ENCODE measurements around the gene UGT8.
"Not testable (repeated sequence)": the region's sequence is repeated elsewhere in the genome, so short reads cannot be mapped to it uniquely, and the experiment has no call there.

Gene UGT8, protein sequence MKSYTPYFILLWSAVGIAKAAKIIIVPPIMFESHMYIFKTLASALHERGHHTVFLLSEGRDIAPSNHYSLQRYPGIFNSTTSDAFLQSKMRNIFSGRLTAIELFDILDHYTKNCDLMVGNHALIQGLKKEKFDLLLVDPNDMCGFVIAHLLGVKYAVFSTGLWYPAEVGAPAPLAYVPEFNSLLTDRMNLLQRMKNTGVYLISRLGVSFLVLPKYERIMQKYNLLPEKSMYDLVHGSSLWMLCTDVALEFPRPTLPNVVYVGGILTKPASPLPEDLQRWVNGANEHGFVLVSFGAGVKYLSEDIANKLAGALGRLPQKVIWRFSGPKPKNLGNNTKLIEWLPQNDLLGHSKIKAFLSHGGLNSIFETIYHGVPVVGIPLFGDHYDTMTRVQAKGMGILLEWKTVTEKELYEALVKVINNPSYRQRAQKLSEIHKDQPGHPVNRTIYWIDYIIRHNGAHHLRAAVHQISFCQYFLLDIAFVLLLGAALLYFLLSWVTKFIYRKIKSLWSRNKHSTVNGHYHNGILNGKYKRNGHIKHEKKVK

DNA sequence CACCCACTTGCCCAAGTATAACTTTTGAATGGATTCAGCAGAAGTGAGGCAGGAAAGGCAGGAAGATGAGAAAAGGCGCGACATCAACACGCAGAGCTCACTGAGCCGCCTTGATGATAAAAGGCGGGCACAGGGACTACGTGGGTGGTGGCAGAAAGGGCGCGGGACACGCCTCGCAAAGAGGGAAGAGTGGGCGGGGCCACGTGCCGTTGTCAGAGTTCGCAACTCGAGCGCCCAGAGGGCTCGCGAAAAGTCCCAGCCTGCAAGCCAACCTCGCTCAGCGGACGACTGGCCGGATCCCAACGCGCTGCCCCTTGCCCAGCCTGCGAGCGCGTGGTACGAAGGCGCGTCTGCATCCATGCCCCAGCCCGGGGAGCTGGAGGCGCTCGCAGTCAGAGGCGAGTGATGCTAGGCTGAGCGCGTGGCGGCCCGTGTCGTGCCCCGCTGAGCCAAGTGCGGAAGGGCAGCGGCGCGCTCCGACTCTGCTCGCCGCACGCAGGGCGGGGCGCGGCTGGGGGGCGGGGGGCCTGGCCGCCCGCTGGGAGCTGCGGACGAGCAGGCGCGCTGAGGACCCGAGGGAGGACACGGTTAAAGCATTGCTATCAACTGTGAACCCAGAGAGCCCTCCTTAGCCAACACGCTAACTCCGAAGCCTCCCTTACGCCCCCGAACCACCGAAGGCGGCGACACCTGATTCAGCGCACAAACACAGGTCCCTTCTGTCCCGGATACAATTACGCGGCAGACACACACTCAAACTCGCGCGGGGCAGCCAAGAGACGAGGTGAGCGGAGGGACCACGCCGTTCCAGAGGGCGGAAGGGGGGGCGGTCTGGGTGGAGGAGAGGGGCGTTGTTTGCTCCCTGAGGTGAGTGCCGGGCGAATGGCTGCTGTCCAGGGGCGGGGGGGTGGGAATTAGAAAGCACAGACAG, at the start of gene UGT8:
UGT8 (plus strand) TSS at position 617 of the 931 bp plus-strand sequence. CDS start 24,074 bp downstream, outside the sequence.
- peak; percentile 13 for DNase-seq (ENCODE audit: low read depth)

DNA sequence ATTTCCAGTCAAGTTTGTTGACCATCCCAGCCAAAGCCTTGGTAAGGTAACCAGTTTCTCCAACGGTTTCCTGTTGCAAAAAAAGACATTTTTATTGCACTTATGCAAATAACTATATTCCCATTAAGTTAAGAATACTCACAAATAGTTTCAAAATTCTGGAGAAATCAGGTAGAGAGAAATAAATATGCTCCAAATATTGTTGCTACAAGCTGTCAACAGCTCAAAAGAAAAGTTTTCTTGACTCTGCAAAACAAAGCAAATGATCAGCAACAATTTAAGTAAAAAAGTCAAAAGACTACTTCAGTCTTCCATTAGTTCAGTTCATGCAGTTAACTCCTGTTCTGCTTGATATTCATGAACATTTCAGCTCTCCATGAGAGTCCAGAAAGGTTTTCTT, 49.0 kb upstream of the UGT8 start:
- no peak for DNase-seq (ENCODE audit: low read depth)

DNA sequence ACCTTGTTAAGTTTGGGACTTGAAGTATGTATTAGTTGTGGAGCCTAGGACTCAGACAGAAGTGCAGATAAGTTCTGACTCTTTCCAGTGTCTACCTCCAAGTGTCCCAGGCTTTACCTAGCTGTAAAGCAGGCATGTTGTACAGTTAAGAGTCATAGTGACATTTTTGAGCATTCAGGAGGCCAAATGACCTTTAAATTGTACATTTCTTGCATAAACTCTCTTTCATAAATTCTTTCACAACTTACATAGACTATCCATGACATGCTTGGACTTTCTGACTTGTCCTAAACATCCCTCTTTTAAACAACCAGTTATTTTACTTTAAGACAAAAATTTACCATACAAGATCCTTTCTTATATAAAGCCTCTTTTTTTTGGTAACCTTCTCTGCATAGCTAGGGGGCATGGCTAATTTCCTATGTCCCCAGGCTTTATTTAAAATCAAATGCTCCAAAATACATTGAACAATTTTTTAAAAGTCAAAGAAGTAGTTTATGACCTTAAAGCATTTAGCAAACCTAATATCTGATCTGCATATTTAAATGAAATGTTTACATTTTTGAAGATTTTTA, 40.1 kb upstream of the UGT8 start:
- no peak for DNase-seq (ENCODE audit: low read depth)

DNA sequence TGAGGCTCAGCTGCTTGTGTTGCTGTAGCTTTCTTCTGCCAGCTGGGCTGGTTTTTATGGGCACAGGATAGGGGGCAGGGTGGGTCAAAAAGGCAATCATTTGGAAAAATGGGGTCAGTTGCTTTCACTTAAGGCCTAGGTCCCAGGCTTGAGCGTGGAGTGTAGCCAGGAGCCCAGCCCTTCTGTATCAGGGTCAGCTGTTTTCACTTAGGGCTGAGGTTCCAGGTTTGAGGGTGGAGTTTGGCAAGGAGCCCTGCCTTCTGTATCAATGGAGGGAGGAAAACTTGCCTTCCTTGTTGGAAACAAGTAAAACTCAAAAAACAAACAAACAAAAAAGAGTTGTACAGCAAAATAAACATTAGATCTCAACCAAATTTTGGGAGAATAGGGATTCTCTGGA, 37.0 kb upstream of the UGT8 start:
- DNase-seq (ENCODE audit: low read depth) = no peak

DNA sequence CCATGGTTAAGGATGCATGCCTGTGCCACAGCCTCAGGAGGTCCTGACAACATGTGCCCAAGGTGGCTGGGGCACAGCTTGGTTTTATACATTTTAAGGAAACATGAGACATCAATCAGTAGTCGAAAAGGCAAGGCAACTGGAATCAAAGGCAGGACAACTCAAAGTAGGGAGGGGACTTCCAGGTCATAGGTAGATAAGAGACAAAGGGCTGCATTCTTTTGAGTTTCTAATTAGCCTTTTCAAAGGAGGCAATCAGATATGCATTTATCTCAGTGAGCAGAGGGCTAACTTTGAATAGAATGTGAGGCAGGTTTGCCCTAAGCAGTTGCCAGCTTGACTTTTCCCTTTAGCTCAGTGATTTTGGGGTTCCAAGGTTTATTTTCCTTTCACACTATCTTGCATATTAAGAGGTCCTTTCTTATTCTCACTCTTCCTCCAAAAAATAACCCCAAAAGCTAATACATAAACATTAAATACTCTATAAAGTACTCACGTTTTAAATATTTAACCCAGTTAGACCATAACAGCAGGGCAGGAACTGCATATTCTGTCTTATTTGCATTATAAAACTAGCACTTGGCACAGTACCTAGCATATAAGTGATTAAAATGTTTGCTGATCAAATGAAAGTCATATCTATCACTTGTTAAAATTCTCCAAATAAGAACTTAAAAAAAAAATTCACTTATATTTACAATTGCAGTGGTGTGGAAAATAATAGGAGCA, 36.3 kb upstream of the UGT8 start:
- no peak for DNase-seq (ENCODE audit: low read depth)

DNA sequence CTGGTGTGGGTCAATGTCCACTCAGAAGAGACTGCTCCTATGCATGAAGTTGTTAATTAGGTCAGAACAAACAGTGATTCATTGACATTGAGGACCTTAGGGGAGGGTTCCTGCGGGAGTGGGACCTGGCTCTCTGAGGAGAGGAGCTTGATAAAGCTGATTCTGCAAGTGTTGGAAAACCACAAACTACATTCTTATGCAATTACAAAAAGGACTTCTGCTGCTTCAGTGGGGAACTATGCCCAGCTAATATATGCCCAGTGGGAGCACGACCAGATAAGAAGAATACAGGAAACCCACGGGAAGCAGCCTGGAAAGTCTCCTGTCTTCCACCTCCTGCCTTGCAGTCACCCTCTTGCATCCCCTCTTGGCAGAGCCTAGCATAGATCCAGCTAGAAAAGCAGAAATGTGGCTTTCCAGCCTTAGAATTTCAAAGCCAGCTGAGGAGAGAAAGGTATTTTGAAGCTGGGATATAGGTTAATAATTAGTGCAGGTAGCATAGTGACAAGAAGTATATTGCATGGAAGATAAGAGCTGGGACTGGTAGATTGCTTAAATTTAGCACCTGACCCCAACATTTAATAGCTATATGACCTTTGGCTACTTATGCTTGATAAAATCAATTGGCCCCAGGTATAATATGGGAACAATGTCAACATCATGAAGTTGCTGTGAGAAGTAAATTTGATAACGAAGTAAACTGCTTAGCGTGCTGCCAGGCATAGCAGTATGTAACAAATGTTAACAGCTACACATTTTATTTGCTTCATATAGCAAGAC, 34.9 kb upstream of the UGT8 start:
- no peak for DNase-seq (ENCODE audit: low read depth)

DNA sequence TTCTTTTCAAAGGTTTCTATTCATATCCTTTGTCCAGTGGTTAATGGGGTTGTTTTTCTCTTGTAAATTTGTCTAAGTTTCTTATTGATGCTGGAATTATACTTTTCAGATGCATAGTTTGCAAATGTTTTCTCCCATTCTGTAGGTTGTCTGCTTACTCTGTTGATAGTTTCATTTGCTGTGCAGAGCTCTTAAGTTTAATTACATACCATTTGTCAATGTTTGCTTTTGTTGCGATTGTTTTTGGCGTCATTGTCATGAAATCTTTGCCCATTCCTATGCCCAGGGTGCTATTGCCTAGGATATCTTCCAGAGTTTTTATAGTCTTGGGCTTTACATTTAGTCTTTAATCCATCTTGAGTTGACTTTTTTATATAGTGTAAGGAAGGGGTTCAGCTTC, 21.2 kb upstream of the UGT8 start:
- no peak for DNase-seq (ENCODE audit: low read depth)

DNA sequence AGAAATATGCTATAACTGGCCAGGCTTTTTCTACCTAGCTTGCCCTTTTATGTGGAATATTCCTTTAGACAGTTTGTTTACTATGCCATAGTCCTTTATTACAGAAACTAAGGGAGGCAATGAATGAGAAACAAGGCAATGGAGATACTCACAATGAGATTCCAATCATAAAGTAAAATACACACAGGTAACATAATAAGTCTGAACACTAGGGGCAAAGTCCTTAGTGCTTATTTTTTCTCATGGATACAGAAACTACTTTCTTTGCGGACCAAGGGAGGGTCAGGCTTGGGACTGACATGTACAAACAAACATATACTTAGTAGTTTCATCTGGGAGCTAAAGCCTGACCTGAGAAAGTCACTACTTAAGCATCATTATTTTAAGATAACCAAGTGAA, 16.0 kb upstream of the UGT8 start:
- DNase-seq (ENCODE audit: low read depth) = no peak

DNA sequence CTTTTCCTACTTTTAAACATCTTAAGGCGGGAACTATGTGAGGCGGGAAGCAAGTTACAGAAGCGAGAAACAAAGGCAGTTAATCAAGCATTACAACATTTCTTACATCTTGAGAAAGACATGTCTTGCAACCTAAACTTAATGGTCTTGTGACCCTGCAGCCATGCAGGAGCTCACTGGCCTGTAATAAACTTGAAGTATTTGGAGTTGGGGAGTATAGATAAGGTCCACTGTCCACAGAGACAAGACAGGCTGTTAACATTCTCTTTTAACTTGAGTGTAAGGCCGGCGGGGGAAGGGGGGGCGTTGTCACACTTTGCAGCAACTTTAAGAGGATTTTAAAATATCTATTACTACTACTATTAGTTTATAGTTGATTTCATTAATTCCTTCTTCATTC, 10.3 kb upstream of the UGT8 start:
- no peak for DNase-seq (ENCODE audit: low read depth)

DNA sequence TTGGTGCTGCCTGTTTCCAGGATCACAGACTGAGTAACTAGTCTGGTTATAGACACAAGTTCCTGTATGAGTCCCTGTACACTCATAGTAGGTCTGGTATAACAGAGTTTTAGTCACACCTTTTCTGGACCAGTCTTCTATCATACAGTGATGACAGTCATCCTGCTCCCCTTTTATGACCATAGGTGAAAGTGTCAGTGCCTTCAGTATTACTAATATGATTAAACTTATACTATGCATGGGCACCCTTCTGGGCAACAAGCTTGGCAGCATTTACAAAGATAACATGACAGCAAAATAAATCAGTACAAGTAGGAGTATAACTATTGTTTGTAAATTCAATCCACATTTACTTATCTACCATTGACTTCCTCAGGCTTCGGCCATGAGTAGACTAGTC, 8.2 kb upstream of the UGT8 start:
- DNase-seq (ENCODE audit: low read depth) = not testable (repeated sequence)

DNA sequence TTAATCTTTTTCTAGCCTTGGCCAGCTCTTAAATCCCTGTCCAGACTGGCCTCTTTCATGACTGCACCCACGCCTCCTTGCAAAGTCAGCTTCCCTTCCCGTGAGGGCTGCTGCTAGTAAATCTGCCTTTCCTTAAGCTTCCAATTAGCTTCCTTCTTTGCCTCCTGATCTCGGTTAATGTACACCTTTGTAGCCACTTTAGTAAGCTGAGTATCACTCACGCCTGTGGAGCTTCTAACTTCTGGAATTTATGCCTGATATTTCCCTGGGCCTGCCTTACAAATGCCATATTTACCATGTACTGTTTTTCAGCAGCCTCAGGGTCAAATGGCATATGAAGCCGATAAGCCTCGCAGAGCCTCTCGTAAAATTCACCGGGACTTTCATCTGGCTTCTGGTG, 5.1 kb upstream of the UGT8 start:
- DNase-seq (ENCODE audit: low read depth) = no peak

DNA sequence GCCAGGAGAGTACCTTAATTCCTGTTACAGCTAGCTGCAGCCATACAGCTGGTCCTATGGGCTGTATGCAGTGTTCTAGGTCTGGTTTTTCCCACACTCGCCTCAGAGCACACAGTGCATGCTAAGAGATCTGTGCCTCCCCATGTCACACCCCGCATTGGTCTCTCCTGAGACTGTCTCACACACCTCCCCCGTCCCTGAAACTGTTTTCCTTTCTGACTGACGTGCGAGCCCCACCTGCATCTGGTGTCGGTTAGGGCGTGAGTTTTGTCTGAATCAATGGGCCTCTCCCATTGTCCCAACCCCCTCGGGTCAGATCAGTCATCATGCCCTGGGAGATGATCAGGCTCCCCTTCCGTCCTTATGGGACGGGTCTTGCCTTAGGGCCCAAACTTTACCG, 3.4 kb upstream of the UGT8 start:
- DNase-seq (ENCODE audit: low read depth) = no peak

DNA sequence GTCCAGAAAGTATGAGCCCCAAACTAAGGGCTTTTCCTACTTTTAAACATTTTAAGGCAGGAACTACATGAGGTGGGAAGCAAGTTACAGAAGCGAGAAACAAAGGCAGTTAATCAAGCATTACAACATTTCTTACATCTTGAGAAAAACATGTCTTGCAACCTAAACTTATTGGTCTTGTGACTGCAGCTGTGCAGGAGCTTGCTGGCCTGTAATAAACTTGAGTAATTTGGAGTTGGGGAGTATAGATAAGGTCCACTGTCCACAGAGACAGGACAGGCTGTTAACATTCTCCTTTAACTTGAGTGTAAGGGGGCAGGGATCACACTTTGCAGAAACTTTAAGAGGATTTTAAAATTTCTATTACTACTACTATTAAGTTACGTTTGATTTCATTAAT, 2.7 kb upstream of the UGT8 start:
- DNase-seq (ENCODE audit: low read depth) = no peak

DNA sequence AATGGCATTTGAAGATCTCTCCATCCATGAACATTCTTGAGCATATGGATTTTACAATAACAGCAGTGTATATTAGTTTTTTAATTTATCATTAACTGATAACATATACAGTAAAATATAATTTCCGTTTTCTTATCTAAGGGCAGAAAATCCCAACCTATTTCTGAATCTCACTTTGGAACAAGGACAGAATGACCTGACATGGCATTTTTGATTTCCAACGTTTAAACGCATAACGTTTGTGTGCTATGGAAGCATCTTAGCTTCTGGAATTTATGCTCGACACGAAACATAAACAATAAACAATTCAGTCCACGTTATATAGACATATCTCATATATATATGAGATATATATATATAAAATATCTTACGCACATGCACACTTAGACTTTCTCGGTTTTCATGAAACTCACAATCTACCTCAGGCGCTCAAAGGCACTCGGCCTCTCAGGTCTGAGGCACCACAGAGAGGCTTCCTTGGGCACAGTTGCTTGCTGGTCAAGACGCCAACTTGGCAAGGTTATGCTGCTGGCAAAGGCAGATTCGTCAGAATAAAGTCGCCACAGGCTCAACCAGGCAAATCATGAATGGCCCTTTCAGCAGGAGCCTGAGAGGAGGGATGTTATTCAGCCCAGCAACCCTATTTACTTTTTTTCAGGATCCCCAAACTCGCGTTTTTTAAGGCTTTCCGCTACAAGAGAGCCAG, 1.0 kb upstream of the UGT8 start:
- DNase-seq (ENCODE audit: low read depth) = no peak

DNA sequence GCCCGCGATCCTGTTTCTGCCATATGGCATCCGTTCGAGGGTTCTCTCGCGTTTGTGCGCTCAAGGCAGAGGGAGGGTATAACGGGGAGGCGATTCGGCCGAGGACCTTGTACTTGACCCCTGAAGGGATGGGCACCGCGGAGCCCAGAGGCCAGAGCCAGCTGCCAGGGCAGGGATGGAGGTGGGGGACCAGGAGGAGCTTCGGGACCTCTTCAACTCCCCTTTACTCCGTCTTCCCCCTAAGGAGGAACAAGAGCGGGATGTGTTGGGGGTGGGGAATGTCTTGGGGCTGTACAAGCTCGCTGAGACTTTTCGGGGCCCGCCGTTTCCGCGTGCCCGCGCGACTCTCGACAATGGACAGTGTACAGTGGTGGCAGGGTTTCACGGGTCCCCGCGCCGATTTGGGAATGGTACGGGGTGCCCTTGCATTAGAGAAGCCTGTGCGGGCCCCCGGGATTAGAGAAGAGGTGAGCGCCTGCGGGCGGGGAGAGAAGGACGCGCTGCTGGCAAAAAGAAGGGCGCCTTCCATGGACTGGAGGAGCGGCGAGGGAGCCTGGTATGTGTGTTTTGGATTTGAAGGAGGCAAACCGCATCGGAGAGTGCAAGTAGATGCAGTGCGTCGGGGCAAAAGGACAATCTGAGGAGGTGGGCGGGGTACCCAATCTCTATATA, 760 bp downstream of the UGT8 start:
- DNase-seq (ENCODE audit: low read depth) = no peak

DNA sequence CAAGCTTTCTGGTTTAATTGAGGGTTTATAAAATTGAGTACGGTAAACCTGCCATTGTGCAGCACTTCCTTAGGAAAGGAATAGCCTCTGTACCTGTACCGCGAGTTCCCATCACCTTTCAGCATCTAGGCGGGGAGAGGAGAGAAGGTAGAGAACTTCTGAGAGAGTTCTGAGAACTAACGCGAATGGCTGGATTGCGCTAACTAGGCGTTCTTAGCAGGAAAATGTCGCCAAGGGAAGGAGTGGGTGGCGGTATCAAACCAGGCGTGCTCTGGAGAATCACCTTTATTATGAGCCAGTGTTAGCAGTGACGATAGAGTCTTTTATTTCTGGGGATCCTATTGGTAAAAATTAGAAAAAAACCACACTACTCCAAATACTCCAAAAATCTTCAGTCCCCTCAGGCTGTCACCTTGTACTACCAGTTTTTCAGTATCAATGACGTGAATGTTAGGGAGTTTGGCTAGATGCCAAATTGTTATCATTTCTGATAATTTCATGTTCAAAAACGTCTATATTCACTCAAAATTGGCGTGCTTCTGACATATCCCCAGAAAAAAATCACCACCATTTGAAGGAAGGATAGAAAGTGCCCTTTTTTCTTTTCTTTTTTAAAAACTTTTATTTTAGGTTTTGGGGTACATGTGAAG, 1.4 kb downstream of the UGT8 start:
- DNase-seq (ENCODE audit: low read depth) = no peak

DNA sequence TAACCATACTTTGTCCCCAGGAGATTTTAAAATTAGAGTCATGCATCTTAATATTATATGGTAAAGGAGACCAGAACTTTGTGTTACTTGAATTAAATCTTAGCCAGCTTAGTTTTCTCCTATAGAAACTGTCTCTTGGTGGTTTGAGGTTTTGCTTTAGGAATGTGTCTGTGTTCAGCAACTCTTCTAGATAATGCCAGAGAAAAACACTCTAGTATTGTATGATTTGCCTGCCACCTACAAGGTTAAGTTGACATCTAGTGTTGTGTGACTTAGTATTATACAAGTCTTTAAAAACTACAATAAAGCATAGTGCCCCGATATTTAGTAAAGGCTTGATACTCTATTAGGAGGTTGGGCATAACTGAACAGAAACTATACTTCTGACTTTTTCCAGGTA, 2.1 kb downstream of the UGT8 start:
- DNase-seq (ENCODE audit: low read depth) = no peak

DNA sequence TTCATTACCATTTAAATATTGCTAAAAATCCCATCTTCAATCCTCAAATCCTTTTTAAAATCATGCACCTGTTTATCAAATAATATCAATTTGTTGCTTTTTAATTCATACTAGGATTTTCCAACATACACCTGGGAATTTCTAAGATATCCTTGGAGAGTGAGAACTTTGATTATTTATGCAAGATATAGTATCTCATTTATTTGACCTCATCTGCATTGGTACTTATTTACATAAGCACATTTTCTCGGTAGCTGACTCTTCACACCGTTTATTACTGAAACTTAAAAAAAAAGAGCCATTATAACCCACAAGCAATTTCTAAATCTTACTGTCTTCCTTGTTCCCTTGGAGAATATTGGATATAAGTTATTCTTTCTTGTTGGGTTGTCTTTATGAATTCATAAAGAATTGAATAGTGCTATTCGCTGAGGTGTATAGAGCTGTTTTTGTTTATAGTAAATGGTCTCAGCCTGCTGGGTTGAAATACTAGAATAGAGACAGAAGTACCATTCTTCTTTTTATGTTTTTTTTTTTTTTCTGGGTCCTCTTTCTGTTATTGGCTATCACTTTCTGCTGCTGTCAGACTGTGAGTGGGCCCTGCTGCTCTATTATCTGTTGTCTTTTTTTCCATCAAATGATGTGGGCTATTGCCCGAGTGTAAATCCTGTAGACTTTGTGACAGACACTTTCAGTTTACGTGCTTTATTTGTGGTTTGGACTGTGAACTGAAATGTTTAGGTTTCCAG, 2.9 kb downstream of the UGT8 start:
- DNase-seq (ENCODE audit: low read depth) = no peak

DNA sequence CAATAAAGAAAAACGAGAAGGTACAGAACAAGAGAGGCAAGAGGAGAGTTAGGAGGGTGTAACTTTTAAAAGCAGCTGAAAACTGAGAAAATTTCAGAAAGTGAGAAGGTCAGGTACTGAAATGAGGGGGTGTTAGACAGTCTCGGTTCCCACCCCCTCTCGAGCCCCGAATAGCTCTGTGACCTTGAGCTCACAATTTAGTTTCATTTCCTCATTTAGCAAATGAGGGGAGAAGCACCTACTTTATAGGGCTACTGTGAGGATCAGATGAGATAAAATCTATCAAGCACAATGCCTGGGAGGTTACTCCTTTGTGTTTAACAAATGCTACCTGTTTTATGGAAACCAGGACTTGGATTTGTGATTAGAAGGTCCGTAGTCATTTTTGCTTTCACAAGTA, 4.9 kb downstream of the UGT8 start:
- DNase-seq (ENCODE audit: low read depth) = no peak

Measured in stimulated activated CD8-positive, alpha-beta memory T cell treated with anti-CD3 and anti-CD28 coated beads, Interleukin-12 subunit alpha, Interleukin-12 subunit beta, amount 100 ng/mL, for 4 hours (primary cell).